ENCODE measurements around the gene COBL. TPM values are rescaled to one million over a fixed set of nuclear protein-coding genes. Genes with fewer than 3 reads are reported as not detected.

The COBL gene
- total and polyA plus RNA-seq, 10 of the 15 experiments (the other 5 are each of a cell fraction or from before 2014, with no cell fraction given), result 0.21 TPM; not detected in 9

DNA sequence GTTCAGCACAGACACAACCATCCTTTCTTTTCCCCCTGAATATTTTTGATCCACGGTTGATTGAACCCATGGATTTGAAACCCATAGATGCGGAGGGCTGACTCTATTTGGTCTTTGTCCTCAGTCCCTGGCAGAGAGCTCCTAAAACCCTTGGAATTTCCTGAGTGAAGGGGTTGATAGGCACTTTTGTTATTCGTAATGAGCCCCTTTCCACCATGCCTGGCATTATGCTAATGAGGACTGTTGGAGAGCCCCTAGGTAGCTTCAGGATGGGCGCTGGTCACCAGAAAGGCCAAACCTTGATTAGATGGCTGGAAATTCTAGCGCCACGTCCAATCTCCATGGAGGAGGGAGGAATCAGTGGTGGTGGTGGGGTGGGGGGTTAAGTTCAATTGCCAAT lies 328.1 kb downstream of the COBL start:
- H3K36me3 ChIP-seq (ENCODE audit: control insufficient read depth in 2 of 2, insufficient read depth in 2 of 2, low read length in 1 of 2), result no peaks in the 10 kb centered on the region
- H3K4me2 ChIP-seq (ENCODE audit: control insufficient read depth, insufficient read depth), result no peak overlapping the region
- no TSS peak for BruUV-seq (replicated peaks)
- DNase-seq (ENCODE audit: low read depth, low spot score) (no peak), FAIRE-seq (no peak), ATAC-seq (no peak)
- in situ Hi-C loops (cut with MboI) (no loop called here), intact Hi-C loops (cut with micrococcal nuclease; ENCODE audit: unreplicated experiment) (no loop called here)
- SMC1A ChIA-PET (ENCODE audit: uncharacterized antibody, unreplicated experiment), result no interaction called here
- no peak overlapping the region for H3K27ac ChIP-seq (ENCODE audit: control insufficient read depth, insufficient read depth)
- CTCF ChIA-PET, result no interaction called here
- RAD21 ChIA-PET (ENCODE audit: unreplicated experiment), result no interaction called here
- no peaks in the 10 kb centered on the region for H3K79me2 ChIP-seq (ENCODE audit: control insufficient read depth, insufficient read depth, low read length)
- POLR2A ChIA-PET, result no interaction called here
- 14% methylated on average over 5 of the region's 6 CpGs for WGBS (ENCODE audit: insufficient coverage, insufficient replicate concordance, low lambda C conversion rate, missing lambda C conversion rate)
- no peaks in the 10 kb centered on the region for H3K27me3 ChIP-seq (replicated peaks in 1 of 2; ENCODE audit: control insufficient read depth in 2 of 2, insufficient read depth in 2 of 2, low read length in 1 of 2)
- no peaks in the 10 kb centered on the region for H4K20me1 ChIP-seq (ENCODE audit: control insufficient read depth, insufficient read depth)
- H3K9ac ChIP-seq (ENCODE audit: control insufficient read depth, insufficient read depth, low read length), result no peak overlapping the region
- no peaks in the 10 kb centered on the region for H3K9me3 ChIP-seq (replicated peaks; ENCODE audit: control insufficient read depth, insufficient read depth, low read length)
- no peaks in the 10 kb centered on the region for H3K4me1 ChIP-seq (ENCODE audit: control insufficient read depth, insufficient read depth, low read length)
- H2AFZ ChIP-seq (ENCODE audit: control insufficient read depth, low read depth, low read length), result no peak overlapping the region
- no peak overlapping the region for H3K4me3 ChIP-seq
- TF ChIP-seq SUZ12 (IDR thresholded peaks at IDR 0.05; ENCODE audit: unreplicated experiment) (no peak), EP300 (IDR thresholded peaks at IDR 0.05; ENCODE audit: borderline replicate concordance in 1 of 2, control insufficient read depth in 1 of 2, low read depth in 2 of 2, low read length in 2 of 2) (no peak), POLR2A (IDR thresholded peaks at IDR 0.05; ENCODE audit: low read depth, low read length) (no peak), STAT1 (conservative IDR thresholded peaks at IDR 0.05) (no peak), EZH2 (IDR thresholded peaks at IDR 0.05; ENCODE audit: borderline replicate concordance, control insufficient read depth, low read depth, low read length) (no peak), RAD51 (IDR thresholded peaks at IDR 0.05) (no peak), MYB (IDR thresholded peaks at IDR 0.05; ENCODE audit: borderline replicate concordance, low read depth, low read length) (no peak), RB1 (IDR thresholded peaks at IDR 0.05; ENCODE audit: borderline replicate concordance) (no peak), NFYB (IDR thresholded peaks at IDR 0.05; ENCODE audit: insufficient read depth, low read depth, low read length) (no peak)
- TF ChIP-seq, protein P1, sequence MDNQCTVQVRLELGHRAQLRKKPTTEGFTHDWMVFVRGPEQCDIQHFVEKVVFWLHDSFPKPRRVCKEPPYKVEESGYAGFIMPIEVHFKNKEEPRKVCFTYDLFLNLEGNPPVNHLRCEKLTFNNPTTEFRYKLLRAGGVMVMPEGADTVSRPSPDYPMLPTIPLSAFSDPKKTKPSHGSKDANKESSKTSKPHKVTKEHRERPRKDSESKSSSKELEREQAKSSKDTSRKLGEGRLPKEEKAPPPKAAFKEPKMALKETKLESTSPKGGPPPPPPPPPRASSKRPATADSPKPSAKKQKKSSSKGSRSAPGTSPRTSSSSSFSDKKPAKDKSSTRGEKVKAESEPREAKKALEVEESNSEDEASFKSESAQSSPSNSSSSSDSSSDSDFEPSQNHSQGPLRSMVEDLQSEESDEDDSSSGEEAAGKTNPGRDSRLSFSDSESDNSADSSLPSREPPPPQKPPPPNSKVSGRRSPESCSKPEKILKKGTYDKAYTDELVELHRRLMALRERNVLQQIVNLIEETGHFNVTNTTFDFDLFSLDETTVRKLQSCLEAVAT (IDR thresholded peaks at IDR 0.05), result no peak
- TF ChIP-seq, protein P2, sequence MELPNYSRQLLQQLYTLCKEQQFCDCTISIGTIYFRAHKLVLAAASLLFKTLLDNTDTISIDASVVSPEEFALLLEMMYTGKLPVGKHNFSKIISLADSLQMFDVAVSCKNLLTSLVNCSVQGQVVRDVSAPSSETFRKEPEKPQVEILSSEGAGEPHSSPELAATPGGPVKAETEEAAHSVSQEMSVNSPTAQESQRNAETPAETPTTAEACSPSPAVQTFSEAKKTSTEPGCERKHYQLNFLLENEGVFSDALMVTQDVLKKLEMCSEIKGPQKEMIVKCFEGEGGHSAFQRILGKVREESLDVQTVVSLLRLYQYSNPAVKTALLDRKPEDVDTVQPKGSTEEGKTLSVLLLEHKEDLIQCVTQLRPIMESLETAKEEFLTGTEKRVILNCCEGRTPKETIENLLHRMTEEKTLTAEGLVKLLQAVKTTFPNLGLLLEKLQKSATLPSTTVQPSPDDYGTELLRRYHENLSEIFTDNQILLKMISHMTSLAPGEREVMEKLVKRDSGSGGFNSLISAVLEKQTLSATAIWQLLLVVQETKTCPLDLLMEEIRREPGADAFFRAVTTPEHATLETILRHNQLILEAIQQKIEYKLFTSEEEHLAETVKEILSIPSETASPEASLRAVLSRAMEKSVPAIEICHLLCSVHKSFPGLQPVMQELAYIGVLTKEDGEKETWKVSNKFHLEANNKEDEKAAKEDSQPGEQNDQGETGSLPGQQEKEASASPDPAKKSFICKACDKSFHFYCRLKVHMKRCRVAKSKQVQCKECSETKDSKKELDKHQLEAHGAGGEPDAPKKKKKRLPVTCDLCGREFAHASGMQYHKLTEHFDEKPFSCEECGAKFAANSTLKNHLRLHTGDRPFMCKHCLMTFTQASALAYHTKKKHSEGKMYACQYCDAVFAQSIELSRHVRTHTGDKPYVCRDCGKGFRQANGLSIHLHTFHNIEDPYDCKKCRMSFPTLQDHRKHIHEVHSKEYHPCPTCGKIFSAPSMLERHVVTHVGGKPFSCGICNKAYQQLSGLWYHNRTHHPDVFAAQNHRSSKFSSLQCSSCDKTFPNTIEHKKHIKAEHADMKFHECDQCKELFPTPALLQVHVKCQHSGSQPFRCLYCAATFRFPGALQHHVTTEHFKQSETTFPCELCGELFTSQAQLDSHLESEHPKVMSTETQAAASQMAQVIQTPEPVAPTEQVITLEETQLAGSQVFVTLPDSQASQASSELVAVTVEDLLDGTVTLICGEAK (IDR thresholded peaks at IDR 0.05; ENCODE audit: borderline replicate concordance), result no peak
- TF ChIP-seq, protein P3, sequence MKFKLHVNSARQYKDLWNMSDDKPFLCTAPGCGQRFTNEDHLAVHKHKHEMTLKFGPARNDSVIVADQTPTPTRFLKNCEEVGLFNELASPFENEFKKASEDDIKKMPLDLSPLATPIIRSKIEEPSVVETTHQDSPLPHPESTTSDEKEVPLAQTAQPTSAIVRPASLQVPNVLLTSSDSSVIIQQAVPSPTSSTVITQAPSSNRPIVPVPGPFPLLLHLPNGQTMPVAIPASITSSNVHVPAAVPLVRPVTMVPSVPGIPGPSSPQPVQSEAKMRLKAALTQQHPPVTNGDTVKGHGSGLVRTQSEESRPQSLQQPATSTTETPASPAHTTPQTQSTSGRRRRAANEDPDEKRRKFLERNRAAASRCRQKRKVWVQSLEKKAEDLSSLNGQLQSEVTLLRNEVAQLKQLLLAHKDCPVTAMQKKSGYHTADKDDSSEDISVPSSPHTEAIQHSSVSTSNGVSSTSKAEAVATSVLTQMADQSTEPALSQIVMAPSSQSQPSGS (IDR thresholded peaks at IDR 0.05; ENCODE audit: low read length), result no peak
- TF ChIP-seq, protein P4, sequence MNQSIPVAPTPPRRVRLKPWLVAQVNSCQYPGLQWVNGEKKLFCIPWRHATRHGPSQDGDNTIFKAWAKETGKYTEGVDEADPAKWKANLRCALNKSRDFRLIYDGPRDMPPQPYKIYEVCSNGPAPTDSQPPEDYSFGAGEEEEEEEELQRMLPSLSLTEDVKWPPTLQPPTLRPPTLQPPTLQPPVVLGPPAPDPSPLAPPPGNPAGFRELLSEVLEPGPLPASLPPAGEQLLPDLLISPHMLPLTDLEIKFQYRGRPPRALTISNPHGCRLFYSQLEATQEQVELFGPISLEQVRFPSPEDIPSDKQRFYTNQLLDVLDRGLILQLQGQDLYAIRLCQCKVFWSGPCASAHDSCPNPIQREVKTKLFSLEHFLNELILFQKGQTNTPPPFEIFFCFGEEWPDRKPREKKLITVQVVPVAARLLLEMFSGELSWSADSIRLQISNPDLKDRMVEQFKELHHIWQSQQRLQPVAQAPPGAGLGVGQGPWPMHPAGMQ (IDR thresholded peaks at IDR 0.05; ENCODE audit: borderline replicate concordance), result no peak
- TF ChIP-seq, protein P5, sequence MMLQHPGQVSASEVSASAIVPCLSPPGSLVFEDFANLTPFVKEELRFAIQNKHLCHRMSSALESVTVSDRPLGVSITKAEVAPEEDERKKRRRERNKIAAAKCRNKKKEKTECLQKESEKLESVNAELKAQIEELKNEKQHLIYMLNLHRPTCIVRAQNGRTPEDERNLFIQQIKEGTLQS (IDR thresholded peaks at IDR 0.05; ENCODE audit: borderline replicate concordance, extremely low read depth, low read depth, low read length), result no peak

Measured in GM12878 (cell line).